Caki2 (cell line): Measurements from ENCODE around the gene NAA38. TPM values are rescaled to one million over a fixed set of nuclear protein-coding genes. Genes with fewer than 3 reads are reported as not detected.
"Not testable (repeated sequence)": the region's sequence is repeated elsewhere in the genome, so short reads cannot be mapped to it uniquely, and the experiment has no call there.

Experiments
- DNase-seq: peaks from one replicate; pipeline ENCODE4 v3.0.0-alpha.2; 2015; ENCODE audit warnings: low read depth
- in situ Hi-C: cut with HindIII; loops from 2 replicates; pipeline ENCODE4 v1.10.0; 2016; ENCODE audit warnings: low sequenced_read_pairs, low pct_unique_long_range_greater_than_20kb, mixed read lengths
- total RNA-seq: library from RNA; depleted of rRNA; stranded (reverse); fragments of >200 nt; shearing (Covaris generic); gene quantifications from 2 replicates; pipeline ENCODE4 v1.2.3, GENCODE V29; 2014; ENCODE audit warnings: low replicate concordance

NAA38 gene
- total RNA-seq, 1 experiment from 2014 or later: 52.9 TPM

DNA sequence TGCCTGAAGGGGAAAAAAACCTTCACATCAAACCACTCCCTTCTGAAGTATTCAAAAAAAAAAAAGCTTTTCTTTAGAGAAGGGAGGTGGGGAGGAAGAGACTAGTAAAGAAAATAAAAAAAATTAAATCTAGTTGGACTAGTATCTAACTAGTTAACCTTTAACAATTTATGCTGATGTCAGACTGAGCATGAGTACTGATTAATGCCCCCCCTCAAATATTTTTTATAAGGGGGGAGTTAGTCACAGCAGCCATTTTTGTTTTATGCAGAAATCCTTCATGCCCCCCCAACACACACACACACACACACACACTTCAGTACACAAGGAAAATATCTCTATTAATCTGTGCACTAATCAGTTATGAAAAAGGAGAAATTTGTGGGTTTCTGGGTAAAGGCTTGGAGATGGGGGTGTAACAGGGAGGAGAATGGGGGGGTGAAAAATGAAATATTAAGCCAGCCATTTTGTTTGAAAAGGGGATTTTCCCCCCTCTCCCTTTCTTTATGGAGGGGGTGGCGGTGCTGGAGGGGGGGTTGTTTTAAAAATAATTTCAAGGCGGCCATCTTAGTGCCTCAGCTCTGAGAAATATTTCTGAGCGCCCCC is 26.5 kb upstream of the NAA38 start:
- in situ Hi-C loops: no loop called here
- peak; percentile 67 for DNase-seq

DNA sequence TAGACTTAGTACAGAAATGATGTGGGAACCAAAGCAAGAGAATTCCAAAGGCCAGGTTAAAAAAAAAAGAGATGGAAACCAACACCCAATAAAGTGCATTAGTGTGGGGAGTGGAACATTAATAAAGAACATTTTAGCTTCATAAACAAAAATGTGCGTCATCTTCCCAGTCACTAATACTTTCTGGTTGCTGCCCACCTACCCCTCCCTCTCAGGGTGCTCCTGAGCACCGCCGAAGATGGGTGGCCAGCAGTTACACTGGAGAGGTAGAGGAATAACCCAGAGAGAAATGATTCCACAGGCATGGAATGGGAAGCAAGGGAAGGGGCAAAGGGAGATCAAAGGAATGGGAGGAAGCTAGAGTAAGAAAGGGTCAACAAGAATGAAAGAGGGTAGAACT is 25.3 kb upstream of the NAA38 start:
- DNase-seq: no peak
- in situ Hi-C loops: no loop called here

- no peak for DNase-seq
- in situ Hi-C loops: no loop called here
These were observed 24.7 kb upstream of the NAA38 start for GRCh38 chr17:7882068-7882467.

GRCh38 chr17:7881276-7882054 is 24.1 kb upstream of the NAA38 start:
- DNase-seq: no peak
- in situ Hi-C loops: no loop called here

GRCh38 chr17:7880076-7880868 is 22.9 kb upstream of the NAA38 start:
- in situ Hi-C loops: no loop called here
- DNase-seq: no peak

- in situ Hi-C loops: no loop called here
- no peak for DNase-seq
These were observed 20.9 kb upstream of the NAA38 start for GRCh38 chr17:7878234-7878633.

DNA sequence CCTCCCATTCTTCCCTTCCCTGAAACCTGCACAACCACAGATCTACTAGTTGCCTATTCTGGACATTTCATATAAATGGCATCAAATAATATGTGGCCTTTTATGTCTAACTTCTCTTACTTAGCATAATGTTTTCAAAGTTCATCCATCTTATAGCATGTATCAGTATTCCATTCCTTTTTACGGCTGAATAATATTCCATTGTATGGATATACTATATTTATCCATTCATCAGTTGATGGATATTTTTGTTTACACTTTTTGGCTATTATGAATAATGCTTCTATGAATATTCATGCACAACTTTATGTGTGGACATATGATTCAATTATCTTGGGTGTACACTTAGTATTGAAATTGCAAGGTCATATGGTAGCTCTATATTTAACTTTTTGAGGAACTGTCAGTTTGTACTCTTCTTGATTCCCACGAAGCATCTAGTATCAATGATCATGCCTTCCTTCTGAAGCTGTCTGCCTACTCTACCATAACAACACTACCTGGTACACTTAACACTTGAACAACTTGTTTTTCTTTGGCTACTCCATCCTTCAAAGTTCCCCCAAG is 18.5 kb upstream of the NAA38 start:
- DNase-seq: no peak
- in situ Hi-C loops: no loop called here

GRCh38 chr17:7873051-7873450 is 15.7 kb upstream of the NAA38 start:
- in situ Hi-C loops: no loop called here
- DNase-seq: no peak

DNA sequence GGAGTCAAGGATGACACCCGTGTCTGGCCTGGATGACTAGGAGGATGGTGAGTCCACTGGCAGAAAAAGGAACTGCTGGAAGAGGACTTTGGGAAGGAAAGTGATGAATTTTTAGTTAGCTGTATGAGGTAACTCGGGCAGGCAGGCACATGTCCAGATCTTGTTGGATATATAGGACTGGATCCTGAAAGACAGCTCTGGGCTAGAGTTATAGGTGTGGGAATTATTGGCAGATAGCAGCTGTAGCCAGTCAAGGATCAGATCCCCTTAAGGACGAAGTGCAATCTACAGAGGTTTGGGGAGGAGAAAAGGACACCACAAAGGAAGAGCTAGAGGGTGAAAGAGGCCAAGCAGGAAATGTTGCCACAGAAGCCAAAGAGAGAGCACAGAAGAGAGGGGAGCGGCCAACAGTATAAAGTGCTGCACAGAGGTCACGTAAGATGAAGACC is 10.5 kb upstream of the NAA38 start:
- in situ Hi-C loops: no loop called here
- DNase-seq: no peak

GRCh38 chr17:7864995-7865650 is 7.8 kb upstream of the NAA38 start:
- no peak for DNase-seq
- in situ Hi-C loops: no loop called here

DNA sequence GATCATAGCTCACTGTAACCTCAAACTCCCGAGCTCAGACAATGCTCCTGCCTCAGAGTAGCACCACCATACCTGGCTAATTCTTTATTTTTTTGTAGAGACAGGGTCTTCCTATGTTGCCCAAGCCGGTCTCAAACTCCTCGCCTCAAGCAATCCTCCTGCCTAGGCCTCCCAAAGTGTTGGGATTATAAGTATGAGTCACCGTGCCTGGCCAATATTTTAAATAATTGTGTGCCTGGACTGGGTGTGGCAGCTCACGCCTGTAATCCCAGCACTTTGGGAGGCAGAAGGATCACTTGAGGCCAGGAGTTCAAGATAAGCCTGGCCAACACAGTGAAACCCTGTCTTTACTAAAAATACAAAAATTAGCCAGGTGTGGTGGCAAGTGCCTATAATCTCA is 7.0 kb upstream of the NAA38 start:
- DNase-seq, in situ Hi-C loops: not testable (repeated sequence)

DNA sequence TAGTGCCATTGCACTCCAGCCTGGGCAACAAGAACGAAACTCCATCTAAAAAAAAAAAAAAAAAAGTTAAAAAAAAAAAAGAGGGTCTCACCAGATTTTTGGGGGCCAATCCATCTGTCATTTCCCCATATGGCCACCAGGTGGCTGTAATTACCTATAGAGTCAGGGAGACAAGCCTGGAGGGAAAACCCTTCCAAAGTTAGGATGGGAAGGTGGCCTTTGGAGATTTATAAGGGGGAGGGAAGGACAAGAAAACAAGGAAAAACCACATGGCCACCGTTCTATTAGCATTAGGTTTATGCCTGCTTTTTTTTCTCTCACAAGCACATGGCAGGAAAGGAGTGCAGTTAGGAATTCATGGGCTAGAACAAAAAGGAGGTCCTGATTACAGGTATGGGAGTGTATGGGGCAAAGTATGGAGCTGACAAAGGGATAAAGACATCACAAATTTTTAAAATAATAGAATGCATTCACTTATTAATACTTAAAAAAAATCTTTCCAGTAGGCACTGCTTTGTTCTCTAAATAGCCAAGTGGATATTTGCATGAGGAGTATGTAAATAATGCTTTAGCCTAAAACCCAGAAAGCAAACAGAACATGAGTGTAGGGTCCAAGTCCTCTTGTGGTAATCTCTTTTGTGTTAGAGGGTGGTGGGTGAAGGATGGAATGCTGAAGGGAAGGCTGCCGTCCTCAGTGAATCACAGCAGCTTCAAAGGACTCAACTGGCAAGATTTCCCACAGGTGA is 5.5 kb upstream of the NAA38 start:
- in situ Hi-C loops: no loop called here
- peak; percentile 53 for DNase-seq

- in situ Hi-C loops: no loop called here
- DNase-seq: no peak
These were observed 1.7 kb upstream of the NAA38 start for GRCh38 chr17:7859028-7859427.

GRCh38 chr17:7858522-7858810 is 1.1 kb upstream of the NAA38 start:
- no peak for DNase-seq
- in situ Hi-C loops: no loop called here

- in situ Hi-C loops: no loop called here
These were observed 558 bp upstream of the NAA38 start, which contains the start of gene CYB5D1 for GRCh38 chr17:7857713-7858521. TSS of gene CYB5D1 (plus strand) at chr17:7858003. CDS start at chr17:7858135, 132 bp downstream.

GRCh38 chr17:7856011-7856810 is 1.1 kb downstream of the NAA38 start:
- in situ Hi-C loops: no loop called here
- no peak for DNase-seq

More at GRCh38 chr17:7857713-7858521, 558 bp upstream of the NAA38 start, which contains the start of gene CYB5D1:
- DNase-seq: no peak
